HCT116 (cell line): Measurements from ENCODE around the gene GK. TPM values are rescaled to one million over a fixed set of nuclear protein-coding genes. Genes with fewer than 3 reads are reported as not detected.

Experiments
- ATAC-seq: fragments of 200-7000 bp; cut with Tn5 transposase; 2 replicates; pipeline ENCODE4 v1.9.1; 2020; ENCODE audit warnings: mild to moderate bottlenecking, moderate library complexity
- BruUV-seq: library from RNA; stranded (reverse); fragments of 400-500 nt; replicated peaks from 2 replicates; lab custom pipeline; 2021; lab: Mats Ljungman, UMichigan
- CTCF ChIA-PET: fragments of 300-600 bp; sonication (Branson Sonifier 250); formaldehyde crosslinking; loops from one replicate; lab custom pipeline; 2021; ENCODE audit warnings: antibody characterized with exemption; lab: Charles Lee
- POLR2A ChIA-PET: fragments of 300-600, 350-600 bp; sonication (Branson Sonifier 250); formaldehyde crosslinking; loops from one replicate; lab custom pipeline; 2021; ENCODE audit warnings: antibody characterized with exemption; lab: Charles Lee
- RAD21 ChIA-PET, 2 experiments: fragments of 300-600 bp; sonication (Branson Sonifier 250); formaldehyde crosslinking; loops; one replicate each; lab custom pipeline; 2023; ENCODE audit warnings: low total read pairs in 2 of 2; ENCODE audit not compliant: uncharacterized antibody in 2 of 2, unreplicated experiment in 2 of 2, low non-redundant PET in 1 of 2; lab: Charles Lee
- DNase-seq: peaks from one replicate; pipeline ENCODE4 v3.0.0-alpha.2; 2010; ENCODE audit warnings: low read depth, low spot score
- H2AFZ ChIP-seq: fragments of 200-600 bp; shearing (Covaris generic), sonication (generic); 2 replicates; pipeline ENCODE4 v1.6.1; 2017; ENCODE audit warnings: low read depth, mixed run types, mixed read lengths, antibody characterized with exemption, low read length; ENCODE audit not compliant: poor library complexity, severe bottlenecking
- H3K27ac ChIP-seq: 2 replicates; pipeline ENCODE4 v1.5.1; 2012; ENCODE audit warnings: low read depth, low read length
- H3K27me3 ChIP-seq: fragments of 200-600 bp; sonication (generic); 2 replicates; pipeline ENCODE4 v1.6.1; 2016; ENCODE audit warnings: mixed run types, low read length, mixed read lengths; ENCODE audit not compliant: insufficient read depth
- H3K36me3 ChIP-seq, 2 experiments: fragments of 200-500 bp in 1 of 2; fragments of 200-600 bp in 1 of 2; sonication (Bioruptor generic) in 1 of 2; sonication (generic) in 1 of 2; 2 replicates each; pipeline versions ENCODE4 v1.5.1 to v1.6.1; 2014 to 2016; ENCODE audit warnings: low read length in 2 of 2, inconsistent platforms in 1 of 2, mixed read lengths in 1 of 2, mixed run types in 1 of 2; ENCODE audit not compliant: insufficient read depth in 2 of 2, control insufficient read depth in 1 of 2
- H3K4me1 ChIP-seq, 2 experiments: fragments of 200-600 bp in 1 of 2; sonication (generic) in 1 of 2; 2 replicates each; pipeline versions ENCODE4 v1.5.1 to v1.6.1; 2012 to 2017; ENCODE audit warnings: low read length in 2 of 2, inconsistent platforms in 1 of 2, mild to moderate bottlenecking in 1 of 2, mixed read lengths in 1 of 2, mixed run types in 1 of 2, moderate library complexity in 1 of 2; ENCODE audit not compliant: insufficient read depth in 2 of 2, control insufficient read depth in 1 of 2
- H3K4me2 ChIP-seq: fragments of 200-600 bp; sonication (generic); 2 replicates; pipeline ENCODE4 v1.6.1; 2017; ENCODE audit warnings: mixed run types, low read length, mixed read lengths
- H3K4me3 ChIP-seq, 2 experiments: fragments of 200-600 bp in 1 of 2; sonication (generic) in 1 of 2; replicated peaks in 1 of 2; 2 replicates each; pipeline ENCODE4 v1.5.1; 2011 to 2016; ENCODE audit warnings: low read length in 2 of 2, control low read depth in 1 of 2, low read depth in 1 of 2, mild to moderate bottlenecking in 1 of 2, mixed read lengths in 1 of 2, mixed run types in 1 of 2
- H3K79me2 ChIP-seq: fragments of 200-600 bp; sonication (generic); 2 replicates; pipeline ENCODE4 v1.6.1; 2017; ENCODE audit warnings: mild to moderate bottlenecking, mixed run types, low read length, moderate library complexity, mixed read lengths; ENCODE audit not compliant: insufficient read depth
- H3K9ac ChIP-seq: fragments of 200-600 bp; sonication (generic); 2 replicates; pipeline ENCODE4 v1.6.1; 2016; ENCODE audit warnings: low read length, mixed read lengths
- H3K9me2 ChIP-seq: fragments of 200-600 bp; sonication (generic), shearing (Covaris generic); 2 replicates; pipeline ENCODE4 v1.6.1; 2017; ENCODE audit warnings: mixed run types, mild to moderate bottlenecking, moderate library complexity; ENCODE audit not compliant: insufficient read depth
- H3K9me3 ChIP-seq, 2 experiments: fragments of 200-500 bp in 1 of 2; fragments of 200-600 bp in 1 of 2; sonication (Bioruptor generic) in 1 of 2; sonication (generic) in 1 of 2; 2 replicates each; pipeline ENCODE4 v1.6.1; 2014 to 2017; ENCODE audit warnings: low read length in 2 of 2, mixed read lengths in 2 of 2, inconsistent platforms in 1 of 2, low read depth in 1 of 2, mild to moderate bottlenecking in 1 of 2, mixed run types in 1 of 2, moderate library complexity in 1 of 2; ENCODE audit not compliant: control insufficient read depth in 1 of 2, insufficient read depth in 1 of 2
- H4K20me1 ChIP-seq: fragments of 200-600 bp; sonication (generic), shearing (Covaris generic); 2 replicates; pipeline ENCODE4 v1.6.1; 2017; ENCODE audit warnings: mixed run types, mild to moderate bottlenecking, moderate library complexity; ENCODE audit not compliant: insufficient read depth
- CBX3 ChIP-seq: IDR thresholded peaks from 2 replicates; pipeline ENCODE4 v1.6.1; 2012; ENCODE audit warnings: low read depth
- CEBPB ChIP-seq: IDR thresholded peaks from 2 replicates; pipeline ENCODE4 v1.6.1; 2012; ENCODE audit warnings: low read depth
- EGR1 ChIP-seq: IDR thresholded peaks from 2 replicates; pipeline ENCODE4 v1.6.1; 2012; ENCODE audit warnings: low read depth
- ELF1 ChIP-seq: IDR thresholded peaks from 2 replicates; pipeline ENCODE4 v1.6.1; 2012; ENCODE audit warnings: low read depth, borderline replicate concordance
- EZH2 ChIP-seq: fragments of 200-600 bp; sonication (generic); IDR thresholded peaks from 2 replicates; pipeline ENCODE4 v1.6.1; 2017; ENCODE audit warnings: antibody characterized with exemption, mixed run types
- EZH2phosphoT487 ChIP-seq: fragments of 200-600 bp; IDR thresholded peaks from 2 replicates; pipeline ENCODE4 v1.6.1; 2018; ENCODE audit warnings: antibody characterized with exemption, borderline replicate concordance
- JUND ChIP-seq: IDR thresholded peaks from 2 replicates; pipeline ENCODE4 v1.6.1; 2012
- POLR2AphosphoS5 ChIP-seq: IDR thresholded peaks from 2 replicates; pipeline ENCODE4 v1.6.1; 2011; ENCODE audit warnings: mild to moderate bottlenecking, low read depth, low read length, moderate library complexity
- RAD21 ChIP-seq: IDR thresholded peaks from 2 replicates; pipeline ENCODE4 v1.6.1; 2012; ENCODE audit warnings: low read depth, mild to moderate bottlenecking
- SIN3A ChIP-seq: IDR thresholded peaks from 2 replicates; pipeline ENCODE4 v1.6.1; 2012; ENCODE audit warnings: low read depth
- SRF ChIP-seq: IDR thresholded peaks from 2 replicates; pipeline ENCODE4 v1.6.1; 2012; ENCODE audit warnings: low read depth
- YY1 ChIP-seq: IDR thresholded peaks from 2 replicates; pipeline ENCODE4 v1.6.1; 2011; ENCODE audit warnings: low read length, low read depth, moderate library complexity, mild to moderate bottlenecking; ENCODE audit not compliant: insufficient replicate concordance; ENCODE audit errors: extremely low read depth
- ZNF274 ChIP-seq: fragments of 200-500 bp; sonication (Bioruptor generic); IDR thresholded peaks from 2 replicates; pipeline ENCODE4 v1.6.1; 2014; ENCODE audit warnings: mild to moderate bottlenecking, low read depth, low read length, inconsistent platforms
- intact Hi-C: fragments of 100-400 bp; cut with micrococcal nuclease; formaldehyde crosslinking; loops from 2 replicates; pipeline ENCODE4 v1.10.0; 2022
- total RNA-seq: library from RNA; stranded (reverse); gene quantifications from one replicate; pipeline ENCODE4 v1.2.1, GENCODE V29; 2021; ENCODE audit not compliant: unreplicated experiment
- TF ChIP-seq, protein P1 (sequence below): IDR thresholded peaks from 2 replicates; pipeline ENCODE4 v1.6.1; 2012
- TF ChIP-seq, protein P2 (sequence below): IDR thresholded peaks from 2 replicates; pipeline ENCODE4 v1.6.1; 2012
- TF ChIP-seq, protein P3 (sequence below): IDR thresholded peaks from 2 replicates; pipeline ENCODE4 v1.6.1; 2012; ENCODE audit warnings: low read depth

The GK gene
- total RNA-seq, 1 experiment from 2014 or later = 4.3 TPM

DNA sequence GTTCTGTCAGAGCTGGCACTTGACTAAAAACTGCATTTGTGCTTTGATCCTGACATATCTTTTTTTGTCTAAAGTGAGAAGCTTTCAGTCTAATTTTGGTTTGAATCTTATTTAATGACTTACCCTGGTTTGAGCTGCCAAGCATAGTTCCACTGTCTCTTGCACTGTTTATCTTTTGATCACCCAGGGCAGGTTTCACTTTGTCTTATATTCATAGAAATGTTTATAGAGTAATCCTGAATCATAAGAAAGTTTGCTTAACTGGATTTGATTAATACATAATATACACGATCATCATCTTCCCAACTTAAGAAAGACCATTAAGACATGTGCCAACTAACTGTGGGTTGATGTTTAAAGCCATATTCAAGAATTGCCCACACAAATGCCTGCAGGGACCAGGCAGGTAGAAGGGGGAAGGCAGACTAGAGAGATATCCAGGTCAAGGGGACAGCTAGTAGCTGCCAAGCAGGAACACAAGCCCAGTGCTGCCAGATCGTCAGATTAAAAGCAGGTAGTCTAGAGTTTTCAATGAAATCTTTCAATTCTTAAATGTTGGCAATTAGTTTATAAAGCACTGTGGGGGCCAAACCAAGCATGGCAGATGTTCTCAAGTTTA is 1.9 kb downstream of the GK start:
- H3K27me3 ChIP-seq = no peaks in the 10 kb centered on the region
- no TSS peak for BruUV-seq
- no peak overlapping the region for H3K9ac ChIP-seq
- H3K36me3 ChIP-seq = no peaks in the 10 kb centered on the region
- H3K4me1 ChIP-seq = peaks cover 0 to 18% of the 10 kb centered on the region in 2 experiments; a peak in 1 of 4 replicates
- H3K27ac ChIP-seq = no peak overlapping the region
- ChIA-PET CTCF (no interaction called here), POLR2A (no interaction called here), RAD21 (no interaction called here)
- H2AFZ ChIP-seq = no peak overlapping the region
- no peaks in the 10 kb centered on the region for H3K9me3 ChIP-seq
- no peak for DNase-seq
- H4K20me1 ChIP-seq = no peaks in the 10 kb centered on the region
- no peaks in the 10 kb centered on the region for H3K9me2 ChIP-seq
- intact Hi-C loops = no loop called here
- TF ChIP-seq ELF1 = no peak
- TF ChIP-seq EZH2 = no peak
- no peak for TF ChIP-seq RAD21
- no peak for TF ChIP-seq EGR1
- no peak for TF ChIP-seq JUND
- TF ChIP-seq, protein P1, sequence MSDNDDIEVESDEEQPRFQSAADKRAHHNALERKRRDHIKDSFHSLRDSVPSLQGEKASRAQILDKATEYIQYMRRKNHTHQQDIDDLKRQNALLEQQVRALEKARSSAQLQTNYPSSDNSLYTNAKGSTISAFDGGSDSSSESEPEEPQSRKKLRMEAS = no peak
- no peak for TF ChIP-seq EZH2phosphoT487
- TF ChIP-seq, protein P2, sequence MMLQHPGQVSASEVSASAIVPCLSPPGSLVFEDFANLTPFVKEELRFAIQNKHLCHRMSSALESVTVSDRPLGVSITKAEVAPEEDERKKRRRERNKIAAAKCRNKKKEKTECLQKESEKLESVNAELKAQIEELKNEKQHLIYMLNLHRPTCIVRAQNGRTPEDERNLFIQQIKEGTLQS = no peak
- TF ChIP-seq YY1 = no peak
- TF ChIP-seq POLR2AphosphoS5 = no peak
- no peak overlapping the region for H3K4me3 ChIP-seq
- H3K79me2 ChIP-seq = no peaks in the 10 kb centered on the region
- ATAC-seq = no peak
- no peak overlapping the region for H3K4me2 ChIP-seq

DNA sequence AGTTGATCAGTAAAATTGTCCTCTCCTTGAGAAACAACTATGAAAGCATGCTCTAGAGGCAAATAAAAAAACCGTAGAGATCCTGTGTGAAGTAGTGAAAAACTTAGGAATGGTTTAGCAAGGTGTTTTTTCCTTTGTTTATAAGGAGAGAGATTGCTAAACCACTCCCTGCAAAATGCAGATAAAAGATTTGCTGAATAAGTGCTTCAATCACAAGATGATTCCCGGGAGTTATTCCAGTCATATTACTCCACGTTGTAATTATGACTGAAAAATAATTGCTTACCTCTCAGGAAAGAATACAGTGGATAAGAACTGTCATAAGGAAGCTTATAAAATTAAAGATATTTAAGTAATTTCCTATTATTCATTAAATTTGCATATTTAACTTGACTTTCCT is 2.8 kb downstream of the GK start:
- Histone ChIP-seq H3K9me3 (no peaks in the 10 kb centered on the region), H3K9ac (no peak overlapping the region), H3K27me3 (no peaks in the 10 kb centered on the region), H3K4me3 (no peak overlapping the region), H3K79me2 (no peaks in the 10 kb centered on the region), H4K20me1 (no peaks in the 10 kb centered on the region), H3K4me1 (peaks cover 0 to 18% of the 10 kb centered on the region in 2 experiments; a peak in 1 of 4 replicates), H3K9me2 (no peaks in the 10 kb centered on the region), H3K36me3 (no peaks in the 10 kb centered on the region), H3K27ac (no peak overlapping the region), H3K4me2 (no peak overlapping the region), H2AFZ (no peak overlapping the region)
- no TSS peak for BruUV-seq
- intact Hi-C loops = no loop called here
- ChIA-PET POLR2A (no interaction called here), RAD21 (no interaction called here), CTCF (no interaction called here)
- ATAC-seq (no peak), DNase-seq (no peak)
- TF ChIP-seq ELF1 = no peak
- no peak for TF ChIP-seq EZH2phosphoT487
- TF ChIP-seq SIN3A = no peak
- TF ChIP-seq POLR2AphosphoS5 = no peak
- TF ChIP-seq ZNF274 = no peak
- TF ChIP-seq, protein P1 = no peak
- TF ChIP-seq, protein P3, sequence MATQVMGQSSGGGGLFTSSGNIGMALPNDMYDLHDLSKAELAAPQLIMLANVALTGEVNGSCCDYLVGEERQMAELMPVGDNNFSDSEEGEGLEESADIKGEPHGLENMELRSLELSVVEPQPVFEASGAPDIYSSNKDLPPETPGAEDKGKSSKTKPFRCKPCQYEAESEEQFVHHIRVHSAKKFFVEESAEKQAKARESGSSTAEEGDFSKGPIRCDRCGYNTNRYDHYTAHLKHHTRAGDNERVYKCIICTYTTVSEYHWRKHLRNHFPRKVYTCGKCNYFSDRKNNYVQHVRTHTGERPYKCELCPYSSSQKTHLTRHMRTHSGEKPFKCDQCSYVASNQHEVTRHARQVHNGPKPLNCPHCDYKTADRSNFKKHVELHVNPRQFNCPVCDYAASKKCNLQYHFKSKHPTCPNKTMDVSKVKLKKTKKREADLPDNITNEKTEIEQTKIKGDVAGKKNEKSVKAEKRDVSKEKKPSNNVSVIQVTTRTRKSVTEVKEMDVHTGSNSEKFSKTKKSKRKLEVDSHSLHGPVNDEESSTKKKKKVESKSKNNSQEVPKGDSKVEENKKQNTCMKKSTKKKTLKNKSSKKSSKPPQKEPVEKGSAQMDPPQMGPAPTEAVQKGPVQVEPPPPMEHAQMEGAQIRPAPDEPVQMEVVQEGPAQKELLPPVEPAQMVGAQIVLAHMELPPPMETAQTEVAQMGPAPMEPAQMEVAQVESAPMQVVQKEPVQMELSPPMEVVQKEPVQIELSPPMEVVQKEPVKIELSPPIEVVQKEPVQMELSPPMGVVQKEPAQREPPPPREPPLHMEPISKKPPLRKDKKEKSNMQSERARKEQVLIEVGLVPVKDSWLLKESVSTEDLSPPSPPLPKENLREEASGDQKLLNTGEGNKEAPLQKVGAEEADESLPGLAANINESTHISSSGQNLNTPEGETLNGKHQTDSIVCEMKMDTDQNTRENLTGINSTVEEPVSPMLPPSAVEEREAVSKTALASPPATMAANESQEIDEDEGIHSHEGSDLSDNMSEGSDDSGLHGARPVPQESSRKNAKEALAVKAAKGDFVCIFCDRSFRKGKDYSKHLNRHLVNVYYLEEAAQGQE = no peak
- TF ChIP-seq EZH2 = no peak
- TF ChIP-seq SRF = no peak
- no peak for TF ChIP-seq CBX3
- TF ChIP-seq, protein P2 = no peak
- TF ChIP-seq CEBPB = no peak
